Endothelial cell of umbilical vein (primary cell): ENCODE results near the gene LSP1. TPM values are rescaled to one million over a fixed set of nuclear protein-coding genes. Genes with fewer than 3 reads are reported as not detected.

Experiments
- BruUV-seq: library from RNA; stranded (reverse); fragments of 400-500 nt; replicated peaks from 2 replicates; lab custom pipeline; 2021; lab: Mats Ljungman, UMichigan
- CTCF ChIA-PET: fragments of 300-600, 350-600 bp; sonication (Branson Sonifier 250); formaldehyde crosslinking; loops from one replicate; lab custom pipeline; 2021; ENCODE audit warnings: antibody characterized with exemption, inconsistent platforms; lab: Charles Lee
- POLR2A ChIA-PET: fragments of 300-600, 350-600 bp; sonication (Branson Sonifier 250); formaldehyde crosslinking; loops from one replicate; lab custom pipeline; 2021; ENCODE audit warnings: antibody characterized with exemption, inconsistent platforms; lab: Charles Lee
- DNase-seq: peaks from one replicate; pipeline ENCODE4 v3.0.0-alpha.2; 2011; ENCODE audit warnings: low read depth, low spot score
- FAIRE-seq: peaks from 2 replicates; lab custom pipeline; 2011; peaks lifted over from hg19 to GRCh38; lab: Jason Lieb, UNC
- H2AFZ ChIP-seq: 2 replicates; pipeline ENCODE4 v1.6.0; 2012; ENCODE audit warnings: low read depth, low read length, control low read depth, inconsistent platforms
- H3K27ac ChIP-seq: 2 replicates; pipeline ENCODE4 v1.5.1; 2011; ENCODE audit warnings: low read depth, mild to moderate bottlenecking, control low read depth, low read length, moderate library complexity; ENCODE audit not compliant: insufficient read depth
- H3K27me3 ChIP-seq, 2 experiments: 2 replicates each; pipeline versions ENCODE4 v1.6.0 to v1.6.1; 2011; ENCODE audit warnings: low read length in 2 of 2, mixed read lengths in 1 of 2; ENCODE audit not compliant: control insufficient read depth in 2 of 2, insufficient read depth in 2 of 2
- H3K36me3 ChIP-seq, 2 experiments: 2 replicates in 1 of 2; 3 replicates in 1 of 2; pipeline ENCODE4 v1.5.1; 2011; ENCODE audit warnings: low read length in 2 of 2, mild to moderate bottlenecking in 1 of 2, moderate library complexity in 1 of 2; ENCODE audit not compliant: control insufficient read depth in 2 of 2, insufficient read depth in 2 of 2; ENCODE audit errors: extremely low read depth in 1 of 2
- H3K4me1 ChIP-seq: 3 replicates; pipeline ENCODE4 v1.5.1; 2011; ENCODE audit warnings: mild to moderate bottlenecking, low read length; ENCODE audit not compliant: control insufficient read depth, insufficient read depth; ENCODE audit errors: extremely low read depth
- H3K4me2 ChIP-seq: 2 replicates; pipeline ENCODE4 v1.6.1; 2011; ENCODE audit warnings: low read length, control low read depth, mixed read lengths; ENCODE audit not compliant: insufficient read depth
- H3K4me3 ChIP-seq, 3 experiments: fragments of 200-600 bp in 1 of 3; sonication (generic), shearing (Covaris generic) in 1 of 3; replicated peaks in 1 of 3; 2 replicates each; pipeline ENCODE4 v1.5.1; 2011 to 2016; ENCODE audit warnings: control low read depth in 3 of 3, low read length in 3 of 3, mild to moderate bottlenecking in 2 of 3, inconsistent platforms in 1 of 3, low read depth in 1 of 3, moderate library complexity in 1 of 3; ENCODE audit not compliant: insufficient read depth in 1 of 3
- H3K79me2 ChIP-seq: 2 replicates; pipeline ENCODE4 v1.6.0; 2012; ENCODE audit warnings: low read length, inconsistent platforms; ENCODE audit not compliant: control insufficient read depth, insufficient read depth
- H3K9ac ChIP-seq: replicated peaks from 2 replicates; pipeline ENCODE3; 2011; ENCODE audit warnings: low read length, control low read depth; ENCODE audit not compliant: insufficient read depth; ENCODE audit errors: extremely low read depth
- H3K9me1 ChIP-seq: replicated peaks from 3 replicates; pipeline ENCODE4 v1.6.0; 2011; ENCODE audit warnings: mild to moderate bottlenecking, low read length; ENCODE audit not compliant: control insufficient read depth, insufficient read depth; ENCODE audit errors: extremely low read depth
- H3K9me3 ChIP-seq: replicated peaks from 2 replicates; pipeline ENCODE4 v1.5.1; 2012; ENCODE audit warnings: low read length, inconsistent platforms; ENCODE audit not compliant: control insufficient read depth, insufficient read depth
- H4K20me1 ChIP-seq: replicated peaks from 2 replicates; pipeline ENCODE3; 2011; ENCODE audit warnings: mild to moderate bottlenecking, low read length; ENCODE audit not compliant: control insufficient read depth, insufficient read depth; ENCODE audit errors: extremely low read depth
- CTCF ChIP-seq, 2 donors: IDR thresholded peaks; 1 replicate in 1 of 2; 2 replicates in 1 of 2; pipeline ENCODE4 v1.5.1; 2011; ENCODE audit warnings: low read length in 2 of 2, mild to moderate bottlenecking in 2 of 2, moderate library complexity in 2 of 2, control low read depth in 1 of 2, inconsistent platforms in 1 of 2, low read depth in 1 of 2; ENCODE audit not compliant: insufficient read depth in 1 of 2; ENCODE audit errors: extremely low read depth in 1 of 2
- EZH2 ChIP-seq: IDR thresholded peaks from 2 replicates; pipeline ENCODE4 v1.6.1; 2012; ENCODE audit warnings: borderline replicate concordance, low read depth, mild to moderate bottlenecking, moderate library complexity, low read length, inconsistent platforms; ENCODE audit not compliant: severe bottlenecking
- FOS ChIP-seq: IDR thresholded peaks from 2 replicates; pipeline ENCODE4 v1.6.1; 2011; ENCODE audit warnings: mild to moderate bottlenecking, low read length, moderate library complexity, borderline replicate concordance; ENCODE audit not compliant: insufficient read depth
- GATA2 ChIP-seq: IDR thresholded peaks from 2 replicates; pipeline ENCODE4 v1.7.0; 2011; ENCODE audit warnings: low read depth, mild to moderate bottlenecking, moderate library complexity, mixed read lengths, low read length; ENCODE audit not compliant: insufficient read length, insufficient read depth
- JUN ChIP-seq: IDR thresholded peaks from 2 replicates; pipeline ENCODE4 v1.6.1; 2011; ENCODE audit warnings: borderline replicate concordance, low read depth; ENCODE audit not compliant: insufficient read length, insufficient read depth
- MAX ChIP-seq: IDR thresholded peaks from 2 replicates; pipeline ENCODE4 v1.6.1; 2011; ENCODE audit not compliant: insufficient read depth, insufficient read length
- POLR2A ChIP-seq: IDR thresholded peaks from 2 replicates; pipeline ENCODE4 v1.6.1; 2012; ENCODE audit warnings: low read depth, mild to moderate bottlenecking, control low read depth, low read length
- dilution Hi-C: fragments of 300-500 bp; cut with MboI; formaldehyde crosslinking; loops from one replicate; pipeline ENCODE4 v1.15.0; 2019; ENCODE audit warnings: low sequenced_read_pairs; ENCODE audit not compliant: extremely low pct_ligation_motif_present
- intact Hi-C: fragments of 100-400 bp; cut with micrococcal nuclease; formaldehyde crosslinking; loops from one replicate; pipeline ENCODE4 v1.10.0; 2022
- polyA plus RNA-seq, 4 experiments: library from polyadenylated mRNA; depleted of rRNA in 3 of 4; stranded (reverse) in 3 of 4; unstranded in 1 of 4; fragments of >200 nt; gene quantifications; 2 replicates each; pipeline versions ENCODE4 v1.2.1 to v1.2.3, GENCODE V29; 2011 to 2012; ENCODE audit warnings: missing spikeins in 1 of 4
- total RNA-seq: library from RNA; stranded (reverse); gene quantifications from 2 replicates; pipeline ENCODE4 v1.2.3, GENCODE V29; 2021

Gene LSP1
- total and polyA plus RNA-seq, 2 donors (not counting 3 experiments of a cell fraction or from before 2014, with no cell fraction given) = not detected

GRCh38 chr11:1881442-1882264, 28.8 kb downstream of the LSP1 start:
- no peaks in the 10 kb centered on the region for H3K4me1 ChIP-seq
- H3K79me2 ChIP-seq = no peaks in the 10 kb centered on the region
- H3K9me1 ChIP-seq = no peaks in the 10 kb centered on the region
- POLR2A ChIA-PET = interaction anchor here (0.8 kb wide), 1 partner anchor 30 kb away, joined by 3 read pairs; no protein-coding TSS in a partner anchor
- H3K4me2 ChIP-seq = no peak overlapping the region
- H3K9ac ChIP-seq = no peak overlapping the region
- dilution Hi-C loops = no loop called here
- H3K27me3 ChIP-seq = no peaks in the 10 kb centered on the region
- BruUV-seq = no TSS peak
- no peaks in the 10 kb centered on the region for H3K9me3 ChIP-seq
- H3K36me3 ChIP-seq = no peaks in the 10 kb centered on the region
- no peak overlapping the region for H2AFZ ChIP-seq
- TF ChIP-seq JUN (no peak), GATA2 (no peak), FOS (no peak), CTCF (IDR thresholded peaks at IDR 0.05; ENCODE audit: extremely low read depth in 1 of 2, insufficient read depth in 1 of 2, low read depth in 1 of 2, low read length in 2 of 2) (no peak), EZH2 (no peak), MAX (no peak), POLR2A (no peak)
- no peak overlapping the region for H3K4me3 ChIP-seq
- CTCF ChIA-PET = interaction anchor here (0.6 to 3.7 kb wide), 75 partner anchors 9 to 642 kb away, joined by 3 to 262 read pairs (median 5); partner anchors contain the start of genes H19, IGF2, KRTAP5-6 and LSP1
- DNase-seq (no peak), FAIRE-seq (no peak)
- intact Hi-C loops = loop anchor here (1.0 kb wide), 2 partner anchors 44 to 270 kb away; no protein-coding TSS in a partner anchor
- H3K27ac ChIP-seq = no peak overlapping the region
- H4K20me1 ChIP-seq = no peaks in the 10 kb centered on the region
